OCI-LY3 (cell line): ENCODE results near the gene SFXN1.

ENCODE experiments used
- CTCF ChIP-seq: fragments of 200-600, 300-600 bp; sonication (generic); IDR thresholded peaks from 2 replicates; pipeline ENCODE4 v1.5.1; 2014; ENCODE audit warnings: antibody characterized with exemption, low read length, low read depth
- EZH2phosphoT487 ChIP-seq: fragments of 200-600 bp; shearing (Covaris generic); IDR thresholded peaks from 2 replicates; pipeline ENCODE4 v1.6.1; 2018; ENCODE audit warnings: antibody characterized with exemption, mixed run types, low read depth

GRCh38 chr5:175470781-175471180 lies 7.6 kb upstream of the SFXN1 start:
- no peak for TF ChIP-seq CTCF
- no peak for TF ChIP-seq EZH2phosphoT487
